Fibroblast of peridontal ligament (primary cell): Measurements from ENCODE around the gene BRIX1.
A peak's percentile ranks its signal among the peaks of the same experiment; 100 is the strongest.

Experiments
- DNase-seq: peaks from one replicate; pipeline ENCODE4 v3.0.0-alpha.2; 2010; ENCODE audit errors: extremely low read depth

BRIX1 gene

DNA sequence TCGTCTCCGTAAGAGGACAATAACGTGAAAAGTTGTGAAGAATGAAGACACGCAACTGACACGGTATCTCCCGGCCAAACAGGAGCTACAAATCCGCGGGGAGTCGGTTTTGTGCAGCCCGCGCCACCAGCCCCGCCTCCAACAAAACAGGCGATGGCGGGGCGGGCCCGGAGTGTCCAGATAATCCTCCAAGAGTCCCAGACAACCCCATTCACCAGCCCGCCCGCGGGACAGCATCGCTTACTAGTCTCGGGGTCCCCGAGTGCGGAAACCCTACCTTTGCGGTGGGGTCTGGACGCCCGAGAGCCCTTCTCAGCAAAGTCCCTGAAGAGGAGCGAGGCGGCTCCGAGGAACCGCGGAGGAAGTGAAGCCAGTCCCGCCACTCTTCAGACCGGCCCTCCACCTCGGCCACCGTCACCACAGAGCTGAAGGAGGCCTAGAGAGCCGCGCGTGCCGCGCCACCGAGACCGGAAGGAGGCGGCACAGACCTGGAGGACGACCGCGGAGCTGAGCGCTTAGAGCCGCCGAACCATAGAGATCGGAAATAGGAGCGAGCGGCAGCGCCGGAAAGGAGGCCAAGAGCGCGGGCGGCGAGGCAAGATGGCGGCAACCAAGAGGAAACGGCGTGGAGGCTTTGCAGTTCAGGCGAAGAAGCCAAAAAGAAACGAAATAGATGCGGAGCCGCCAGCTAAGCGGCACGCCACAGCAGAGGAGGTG lies at the start of gene BRIX1, which contains the start of gene RAD1:
BRIX1 (plus strand) TSS at position 573 of the 717 bp plus-strand sequence; CDS start at position 601, 28 bp downstream.
RAD1 (minus strand) TSS at position 366 of the 717 bp plus-strand sequence. CDS start 612 bp downstream, outside the sequence.
- peak; percentile 96 for DNase-seq

DNA sequence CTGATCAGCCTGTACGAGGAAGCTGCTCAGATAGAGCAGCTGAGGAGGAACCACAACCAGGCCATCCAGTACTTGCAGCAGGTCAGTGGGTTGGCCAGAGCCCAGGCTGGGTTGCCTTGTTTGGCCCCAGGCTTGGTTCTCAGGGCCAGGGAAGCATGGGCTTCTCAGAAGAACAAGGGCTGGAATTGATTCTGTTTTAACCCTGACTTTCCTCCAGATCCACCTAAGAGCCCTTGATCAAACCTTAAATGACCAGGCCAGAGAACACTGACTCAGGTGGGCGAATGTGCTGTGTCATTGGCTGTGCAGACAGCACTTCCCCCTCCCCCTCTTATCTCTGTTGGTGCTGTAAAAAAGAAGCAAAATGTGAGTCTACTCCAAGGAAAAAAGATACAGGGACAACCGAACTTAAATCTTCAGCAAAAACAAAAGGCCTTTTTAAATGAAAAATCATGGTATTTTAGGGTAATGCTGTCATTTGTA lies 48.5 kb upstream of the BRIX1 start:
- DNase-seq, result no peak

- DNase-seq, result no peak
Observed at GRCh38 chr5:34867660-34868059, 47.9 kb upstream of the BRIX1 start.

GRCh38 chr5:34868791-34869190 lies 46.7 kb upstream of the BRIX1 start:
- no peak for DNase-seq

DNA sequence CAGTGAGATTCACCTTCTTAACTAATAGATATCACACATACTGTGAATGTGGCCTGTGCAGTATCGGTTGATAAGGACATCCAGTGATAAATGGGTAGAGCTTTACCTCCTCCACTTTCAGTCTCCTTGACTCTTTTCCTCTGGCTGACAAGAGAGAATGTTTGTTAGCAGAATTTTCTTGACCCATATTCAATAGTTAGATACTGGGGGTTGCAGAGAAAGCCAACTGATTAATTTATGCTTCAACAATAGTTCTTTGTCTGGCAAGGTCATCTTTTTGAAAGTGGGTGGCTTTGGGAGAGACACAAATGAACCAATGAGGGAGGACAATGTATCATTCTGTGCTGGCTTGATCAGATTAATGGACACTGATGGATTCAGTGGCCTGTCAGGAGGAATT lies 46.3 kb upstream of the BRIX1 start:
- DNase-seq, result no peak

- no peak for DNase-seq
Observed at GRCh38 chr5:34870382-34870781, 45.1 kb upstream of the BRIX1 start.

- DNase-seq, result no peak
Observed at GRCh38 chr5:34876275-34876674, 39.2 kb upstream of the BRIX1 start.

GRCh38 chr5:34881246-34881645 lies 34.3 kb upstream of the BRIX1 start:
- DNase-seq, result no peak

- no peak for DNase-seq
Observed at GRCh38 chr5:34886392-34887119, 29.0 kb upstream of the BRIX1 start.

- no peak for DNase-seq
Observed at GRCh38 chr5:34889394-34889793, 26.1 kb upstream of the BRIX1 start.

GRCh38 chr5:34891981-34892380 lies 23.5 kb upstream of the BRIX1 start:
- DNase-seq, result peak; percentile 98

DNA sequence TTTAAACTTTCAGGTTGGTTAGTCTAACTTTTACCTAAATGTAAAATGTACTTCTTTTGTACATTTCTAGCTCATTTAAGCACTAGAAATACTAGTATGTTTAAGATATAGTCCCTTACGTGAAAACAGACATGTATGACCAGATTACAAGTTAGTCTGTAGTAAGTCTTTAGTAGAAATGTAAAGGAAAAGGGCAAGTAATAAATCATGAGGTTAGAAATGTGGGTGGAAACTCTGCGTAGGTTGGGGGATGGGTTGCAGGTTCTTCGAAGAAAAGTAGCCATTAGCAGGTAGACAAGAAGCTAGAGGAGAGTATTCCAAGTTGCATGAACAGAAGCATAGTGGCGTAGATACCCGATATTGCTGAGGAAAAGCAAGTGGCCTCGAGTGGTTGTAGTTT lies 23.1 kb upstream of the BRIX1 start:
- no peak for DNase-seq

DNA sequence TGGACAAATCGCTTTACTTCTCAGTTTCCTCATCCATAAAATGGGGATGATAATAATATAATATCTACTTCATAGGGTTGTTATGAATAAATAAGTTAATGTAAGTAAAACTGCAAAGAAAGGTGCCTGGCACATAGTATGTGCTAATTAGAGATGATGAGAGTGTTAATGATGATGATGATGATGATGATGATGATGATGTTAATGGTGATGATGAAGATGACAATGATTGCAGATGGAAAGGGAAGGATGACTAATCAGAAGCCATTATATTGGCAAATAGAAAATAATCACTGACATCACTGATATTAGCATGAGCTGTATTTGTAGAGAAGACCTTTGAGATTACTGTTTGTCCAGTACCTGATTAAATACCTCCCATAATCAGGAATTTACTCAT lies 20.8 kb upstream of the BRIX1 start:
- no peak for DNase-seq

- no peak for DNase-seq
Observed at GRCh38 chr5:34895641-34896419, 19.7 kb upstream of the BRIX1 start.

DNA sequence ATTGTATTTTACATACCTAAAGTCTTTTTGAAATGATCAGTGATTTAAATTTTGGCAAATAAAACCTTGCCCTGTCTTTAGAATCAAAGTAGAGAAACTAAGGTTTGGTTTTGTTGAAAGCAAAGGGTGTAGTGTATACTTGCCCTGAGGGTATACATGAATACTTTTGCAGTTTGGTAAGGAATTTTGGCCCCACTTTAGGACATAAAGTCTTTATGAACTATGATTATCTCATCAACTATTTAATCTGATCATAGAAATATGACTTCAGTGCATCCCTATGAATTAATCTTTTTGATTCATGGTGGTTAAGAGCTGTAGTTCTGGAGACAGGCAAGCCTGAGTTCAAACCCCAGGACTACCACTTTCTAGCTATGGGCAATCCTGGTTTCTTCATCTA lies 17.9 kb upstream of the BRIX1 start:
- DNase-seq, result no peak

- peak; percentile 84 for DNase-seq
Observed at GRCh38 chr5:34898258-34898895, 17.1 kb upstream of the BRIX1 start.

- no peak for DNase-seq
Observed at GRCh38 chr5:34899066-34899465, 16.4 kb upstream of the BRIX1 start.

- no peak for DNase-seq
Observed at GRCh38 chr5:34900652-34901051, 14.9 kb upstream of the BRIX1 start.

DNA sequence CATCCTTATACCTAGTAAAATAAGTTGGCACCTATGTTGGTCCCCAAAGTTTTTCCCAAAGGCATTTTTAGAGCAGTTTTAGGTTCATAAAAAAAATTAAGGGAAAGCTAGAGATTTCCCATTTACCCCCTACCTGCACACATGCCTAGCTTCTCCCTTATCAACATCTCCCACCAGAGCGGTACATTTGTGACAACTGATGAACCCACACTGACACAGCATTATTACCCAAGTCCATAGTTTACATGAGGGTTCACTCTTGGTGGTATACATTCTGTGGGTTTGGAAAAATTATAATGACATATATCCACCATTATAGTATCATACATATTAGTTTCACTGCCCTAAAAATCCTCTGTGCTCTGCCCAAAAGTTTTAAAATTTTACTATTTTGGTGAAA lies 12.3 kb upstream of the BRIX1 start:
- no peak for DNase-seq

GRCh38 chr5:34905564-34905963 lies 9.9 kb upstream of the BRIX1 start:
- peak; percentile 39 for DNase-seq

DNA sequence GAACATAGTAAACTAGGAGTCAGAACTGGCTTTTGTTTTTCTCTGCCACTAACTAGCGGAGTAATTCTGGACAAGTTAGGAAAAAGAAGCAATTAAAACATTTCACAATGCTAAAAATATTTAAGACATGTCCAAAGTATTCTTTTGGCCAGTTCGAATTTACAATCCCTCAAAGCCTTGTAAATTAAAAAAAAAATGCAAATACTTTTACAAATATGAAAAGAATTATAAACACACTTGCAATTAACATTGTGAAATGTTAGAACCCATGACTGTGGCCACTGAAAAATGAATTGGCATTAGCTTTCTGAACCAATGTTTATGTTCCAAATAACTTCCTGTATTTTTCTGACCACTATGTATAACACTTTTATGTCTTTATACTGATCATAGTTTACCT lies 2.4 kb upstream of the BRIX1 start:
- DNase-seq, result peak; percentile 91

- peak; percentile 40 for DNase-seq
Observed at GRCh38 chr5:34914671-34915138, 806 bp upstream of the BRIX1 start.
